Stomach smooth muscle (tissue), 2 donors: ENCODE results near the gene ETFRF1.

Experiments used
- H3K27ac ChIP-seq: one replicate; pipeline ENCODE4 v1.7.0; 2013; ENCODE audit warnings: mild to moderate bottlenecking, low read length, inconsistent platforms
- H3K27me3 ChIP-seq, 2 donors: one replicate each; pipeline ENCODE4 v1.7.0; 2013; ENCODE audit warnings: low read length in 2 of 2; ENCODE audit not compliant: insufficient read depth in 2 of 2, control insufficient read depth in 1 of 2
- H3K36me3 ChIP-seq, 2 donors: one replicate each; pipeline ENCODE4 v1.7.0; 2013; ENCODE audit warnings: low read length in 2 of 2; ENCODE audit not compliant: control insufficient read depth in 2 of 2, insufficient read depth in 2 of 2
- H3K4me1 ChIP-seq: one replicate; pipeline ENCODE4 v1.7.0; 2013; ENCODE audit warnings: low read length; ENCODE audit not compliant: control insufficient read depth, insufficient read depth
- H3K4me3 ChIP-seq, 2 donors: one replicate each; pipeline ENCODE4 v1.7.0; 2013; ENCODE audit warnings: low read length in 2 of 2
- H3K9ac ChIP-seq, 2 donors: one replicate each; pipeline ENCODE4 v1.7.0; 2013; ENCODE audit warnings: low read length in 2 of 2, mild to moderate bottlenecking in 1 of 2
- H3K9me3 ChIP-seq, 2 donors: one replicate each; pipeline ENCODE4 v1.7.0; 2013; ENCODE audit warnings: low read length in 2 of 2; ENCODE audit not compliant: control insufficient read depth in 2 of 2
- donor health status: healthy.
- donor health status: Pancreatic carcinoma.

The ETFRF1 gene

GRCh38 chr12:25186788-25187402 is 8.1 kb upstream of the ETFRF1 start:
- no peaks in the 10 kb centered on the region for H3K27me3 ChIP-seq
- H3K27ac ChIP-seq = no peak overlapping the region

GRCh38 chr12:25187781-25188180 is 7.3 kb upstream of the ETFRF1 start:
- H3K27me3 ChIP-seq = no peaks in the 10 kb centered on the region
- no peak overlapping the region for H3K9ac ChIP-seq
- H3K4me3 ChIP-seq = no peak overlapping the region

More at GRCh38 chr12:25186788-25187402, 8.1 kb upstream of the ETFRF1 start:
- no peaks in the 10 kb centered on the region for H3K36me3 ChIP-seq
- H3K9me3 ChIP-seq = no peaks in the 10 kb centered on the region
- no peak overlapping the region for H3K9ac ChIP-seq
- no peak overlapping the region for H3K4me3 ChIP-seq
- H3K4me1 ChIP-seq = no peaks in the 10 kb centered on the region

GRCh38 chr12:25189656-25190055 is 5.4 kb upstream of the ETFRF1 start:
- Histone ChIP-seq H3K9ac (no peak overlapping the region), H3K27ac (no peak overlapping the region), H3K36me3 (no peaks in the 10 kb centered on the region), H3K4me3 (no peak overlapping the region), H3K9me3 (no peaks in the 10 kb centered on the region), H3K27me3 (no peaks in the 10 kb centered on the region), H3K4me1 (peaks cover 2% of the 10 kb centered on the region)

More at GRCh38 chr12:25187781-25188180, 7.3 kb upstream of the ETFRF1 start:
- Histone ChIP-seq H3K4me1 (no peaks in the 10 kb centered on the region), H3K27ac (no peak overlapping the region), H3K36me3 (no peaks in the 10 kb centered on the region), H3K9me3 (no peaks in the 10 kb centered on the region)

- H3K27me3 ChIP-seq = no peaks in the 10 kb centered on the region
- no peak overlapping the region for H3K4me3 ChIP-seq
- H3K27ac ChIP-seq = no peak overlapping the region
- H3K36me3 ChIP-seq = no peaks in the 10 kb centered on the region
- H3K4me1 ChIP-seq = peaks cover 4% of the 10 kb centered on the region
- no peaks in the 10 kb centered on the region for H3K9me3 ChIP-seq
- H3K9ac ChIP-seq = no peak overlapping the region
Measured at GRCh38 chr12:25190793-25191192, 4.2 kb upstream of the ETFRF1 start.

GRCh38 chr12:25194214-25194613 is 823 bp upstream of the ETFRF1 start:
- Histone ChIP-seq H3K27me3 (no peaks in the 10 kb centered on the region), H3K4me3 (peak overlapping the region; percentile 91 to 96), H3K9me3 (no peaks in the 10 kb centered on the region), H3K27ac (no peak overlapping the region), H3K36me3 (peaks cover 0 to 2% of the 10 kb centered on the region in 2 donors), H3K9ac (peak overlapping the region in 1 of 2 donors; percentile 71), H3K4me1 (peaks cover 9% of the 10 kb centered on the region)

GRCh38 chr12:25194722-25195055 is 348 bp upstream of the ETFRF1 start:
- peak overlapping the region; percentile 91 to 96 for H3K4me3 ChIP-seq
- peaks cover 9% of the 10 kb centered on the region for H3K4me1 ChIP-seq
- peak overlapping the region; percentile 71 to 97 for H3K9ac ChIP-seq
- H3K27ac ChIP-seq = peak overlapping the region; percentile 95
- H3K36me3 ChIP-seq = peaks cover 0 to 2% of the 10 kb centered on the region in 2 donors
- H3K27me3 ChIP-seq = no peaks in the 10 kb centered on the region
- no peaks in the 10 kb centered on the region for H3K9me3 ChIP-seq

- Histone ChIP-seq H3K36me3 (peaks cover 2 to 3% of the 10 kb centered on the region in 2 donors), H3K9me3 (no peaks in the 10 kb centered on the region), H3K4me3 (no peak overlapping the region), H3K9ac (no peak overlapping the region), H3K4me1 (peaks cover 9% of the 10 kb centered on the region), H3K27me3 (no peaks in the 10 kb centered on the region), H3K27ac (no peak overlapping the region)
Measured at GRCh38 chr12:25197608-25198007, 2.6 kb downstream of the ETFRF1 start.

- peaks cover 5% of the 10 kb centered on the region for H3K4me1 ChIP-seq
- no peaks in the 10 kb centered on the region for H3K9me3 ChIP-seq
- H3K36me3 ChIP-seq = peaks cover 4 to 8% of the 10 kb centered on the region in 2 donors
- H3K27ac ChIP-seq = no peak overlapping the region
- H3K27me3 ChIP-seq = no peaks in the 10 kb centered on the region
- no peak overlapping the region for H3K4me3 ChIP-seq
- no peak overlapping the region for H3K9ac ChIP-seq
Measured at GRCh38 chr12:25200703-25201102, 5.7 kb downstream of the ETFRF1 start.

GRCh38 chr12:25202137-25202536 is 7.1 kb downstream of the ETFRF1 start:
- H3K9me3 ChIP-seq = no peaks in the 10 kb centered on the region
- peaks cover 2 to 19% of the 10 kb centered on the region in 2 donors for H3K36me3 ChIP-seq
- H3K27me3 ChIP-seq = no peaks in the 10 kb centered on the region
- H3K4me3 ChIP-seq = no peak overlapping the region
- H3K4me1 ChIP-seq = no peaks in the 10 kb centered on the region
- no peak overlapping the region for H3K9ac ChIP-seq
- no peak overlapping the region for H3K27ac ChIP-seq

GRCh38 chr12:25207411-25207810 is 12.4 kb downstream of the ETFRF1 start:
- Histone ChIP-seq H3K9ac (no peak overlapping the region), H3K27me3 (no peaks in the 10 kb centered on the region), H3K4me3 (no peak overlapping the region), H3K4me1 (no peaks in the 10 kb centered on the region), H3K9me3 (no peaks in the 10 kb centered on the region), H3K27ac (no peak overlapping the region), H3K36me3 (peaks cover 2 to 32% of the 10 kb centered on the region in 2 donors)

- no peak overlapping the region for H3K9ac ChIP-seq
Measured at GRCh38 chr12:25207846-25208245, 12.8 kb downstream of the ETFRF1 start.

More at GRCh38 chr12:25207846-25208245, 12.8 kb downstream of the ETFRF1 start:
- H3K4me3 ChIP-seq = no peak overlapping the region
- H3K4me1 ChIP-seq = no peaks in the 10 kb centered on the region
- H3K36me3 ChIP-seq = peaks cover 2 to 32% of the 10 kb centered on the region in 2 donors
- H3K27me3 ChIP-seq = no peaks in the 10 kb centered on the region
- no peaks in the 10 kb centered on the region for H3K9me3 ChIP-seq
- H3K27ac ChIP-seq = no peak overlapping the region
